Measurements from ENCODE around the gene ZNF655.
"Not testable (repeated sequence)": the region's sequence is repeated elsewhere in the genome, so short reads cannot be mapped to it uniquely, and the experiment has no call there.

The ZNF655 gene

GRCh38 chr7:99560834-99561736, 2.6 kb downstream of the ZNF655 start:
- DNase-seq (ENCODE audit: low read depth) = no peak
- no peak for TF ChIP-seq CTCF (IDR thresholded peaks at IDR 0.05; ENCODE audit: control insufficient read depth, insufficient read depth, low read depth, low read length, missing control alignments)
- no peak overlapping the region for H3K4me3 ChIP-seq (ENCODE audit: control insufficient read depth, low read depth, low read length)

- no peak overlapping the region for H3K4me3 ChIP-seq (ENCODE audit: control insufficient read depth, low read depth, low read length)
- DNase-seq (ENCODE audit: low read depth) = no peak
- no peak for TF ChIP-seq CTCF (IDR thresholded peaks at IDR 0.05; ENCODE audit: control insufficient read depth, insufficient read depth, low read depth, low read length, missing control alignments)
Measured at GRCh38 chr7:99561737-99562051, 3.3 kb downstream of the ZNF655 start.

GRCh38 chr7:99562114-99562784, 3.8 kb downstream of the ZNF655 start:
- H3K4me3 ChIP-seq (ENCODE audit: control insufficient read depth, low read depth, low read length) = no peak overlapping the region
- TF ChIP-seq CTCF (IDR thresholded peaks at IDR 0.05; ENCODE audit: control insufficient read depth, insufficient read depth, low read depth, low read length, missing control alignments) = no peak
- no peak for DNase-seq (ENCODE audit: low read depth)

- no peak overlapping the region for H3K4me3 ChIP-seq (ENCODE audit: control insufficient read depth, low read depth, low read length)
- TF ChIP-seq CTCF (IDR thresholded peaks at IDR 0.05; ENCODE audit: control insufficient read depth, insufficient read depth, low read depth, low read length, missing control alignments) = no peak
- DNase-seq (ENCODE audit: low read depth) = peak; percentile 96
Measured at GRCh38 chr7:99562832-99563231, 4.4 kb downstream of the ZNF655 start.

- no peak overlapping the region for H3K4me3 ChIP-seq (ENCODE audit: control insufficient read depth, low read depth, low read length)
- no peak for TF ChIP-seq CTCF (IDR thresholded peaks at IDR 0.05; ENCODE audit: control insufficient read depth, insufficient read depth, low read depth, low read length, missing control alignments)
- DNase-seq (ENCODE audit: low read depth) = peak; percentile 48
Measured at GRCh38 chr7:99563650-99564049, 5.2 kb downstream of the ZNF655 start.

GRCh38 chr7:99568770-99569169, 10.3 kb downstream of the ZNF655 start:
- H3K4me3 ChIP-seq (ENCODE audit: control insufficient read depth, low read depth, low read length) = not testable (repeated sequence)

GRCh38 chr7:99571768-99572167, 13.3 kb downstream of the ZNF655 start:
- H3K4me3 ChIP-seq (ENCODE audit: control insufficient read depth, low read depth, low read length) = no peak overlapping the region
- no peak for DNase-seq (ENCODE audit: low read depth)
- TF ChIP-seq CTCF (IDR thresholded peaks at IDR 0.05; ENCODE audit: control insufficient read depth, insufficient read depth, low read depth, low read length, missing control alignments) = no peak

More at GRCh38 chr7:99568770-99569169, 10.3 kb downstream of the ZNF655 start:
- DNase-seq (ENCODE audit: low read depth) = not testable (repeated sequence)

All from AG09309 (cell line).